Measurements from ENCODE around the gene RSPRY1.

Gene RSPRY1

GRCh38 chr16:57258226-57258909, 72.2 kb downstream of the RSPRY1 start:
- peaks cover 1 to 28% (median 25%) of the 10 kb centered on the region in 5 donors for H3K36me3 ChIP-seq (ENCODE audit: control insufficient read depth in 5 of 5, insufficient read depth in 5 of 5, low read length in 5 of 5)
- H3K9ac ChIP-seq (ENCODE audit: low read length in 5 of 5), result no peak overlapping the region
- peaks cover 0 to 10% (median 4%) of the 10 kb centered on the region in 5 donors for H3K4me1 ChIP-seq (ENCODE audit: control insufficient read depth in 5 of 5, insufficient read depth in 5 of 5, low read length in 5 of 5)
- no peaks in the 10 kb centered on the region for H3K27me3 ChIP-seq (ENCODE audit: control insufficient read depth in 5 of 5, insufficient read depth in 4 of 5, low read length in 5 of 5)
- H3K4me3 ChIP-seq (ENCODE audit: low read depth in 1 of 5, low read length in 5 of 5), result no peak overlapping the region
- no peak overlapping the region for H3K27ac ChIP-seq (ENCODE audit: low read depth, low read length)
- H3K9me3 ChIP-seq (ENCODE audit: control insufficient read depth in 5 of 5, low read length in 5 of 5), result no peaks in the 10 kb centered on the region

- Histone ChIP-seq H3K9me3 (ENCODE audit: control insufficient read depth in 5 of 5, low read length in 5 of 5) (no peaks in the 10 kb centered on the region), H3K4me3 (ENCODE audit: low read depth in 1 of 5, low read length in 5 of 5) (no peak overlapping the region), H3K4me1 (ENCODE audit: control insufficient read depth in 5 of 5, insufficient read depth in 5 of 5, low read length in 5 of 5) (peaks cover 0 to 10% (median 4%) of the 10 kb centered on the region in 5 donors), H3K27me3 (ENCODE audit: control insufficient read depth in 5 of 5, insufficient read depth in 4 of 5, low read length in 5 of 5) (no peaks in the 10 kb centered on the region), H3K36me3 (ENCODE audit: control insufficient read depth in 5 of 5, insufficient read depth in 5 of 5, low read length in 5 of 5) (peaks cover 0 to 22% (median 19%) of the 10 kb centered on the region in 5 donors), H3K9ac (ENCODE audit: low read length in 5 of 5) (no peak overlapping the region), H3K27ac (ENCODE audit: low read depth, low read length) (no peak overlapping the region)
These were observed 72.9 kb downstream of the RSPRY1 start for GRCh38 chr16:57258910-57259475.

GRCh38 chr16:57260294-57260929, 74.3 kb downstream of the RSPRY1 start:
- Histone ChIP-seq H3K4me1 (ENCODE audit: control insufficient read depth in 5 of 5, insufficient read depth in 5 of 5, low read length in 5 of 5) (peaks cover 0 to 10% (median 4%) of the 10 kb centered on the region in 5 donors), H3K4me3 (ENCODE audit: low read depth in 1 of 5, low read length in 5 of 5) (no peak overlapping the region), H3K27ac (ENCODE audit: low read depth, low read length) (peak overlapping the region; percentile 11), H3K27me3 (ENCODE audit: control insufficient read depth in 5 of 5, insufficient read depth in 4 of 5, low read length in 5 of 5) (no peaks in the 10 kb centered on the region), H3K9me3 (ENCODE audit: control insufficient read depth in 5 of 5, low read length in 5 of 5) (no peaks in the 10 kb centered on the region), H3K36me3 (ENCODE audit: control insufficient read depth in 5 of 5, insufficient read depth in 5 of 5, low read length in 5 of 5) (peaks cover 0 to 19% (median 13%) of the 10 kb centered on the region in 5 donors), H3K9ac (ENCODE audit: low read length in 5 of 5) (peak overlapping the region in 1 of 5 donors; percentile 33)

- Histone ChIP-seq H3K27me3 (ENCODE audit: control insufficient read depth in 5 of 5, insufficient read depth in 4 of 5, low read length in 5 of 5) (no peaks in the 10 kb centered on the region), H3K4me3 (ENCODE audit: low read depth in 1 of 5, low read length in 5 of 5) (no peak overlapping the region), H3K4me1 (ENCODE audit: control insufficient read depth in 5 of 5, insufficient read depth in 5 of 5, low read length in 5 of 5) (peaks cover 0 to 10% (median 4%) of the 10 kb centered on the region in 5 donors), H3K27ac (ENCODE audit: low read depth, low read length) (no peak overlapping the region), H3K9ac (ENCODE audit: low read length in 5 of 5) (no peak overlapping the region), H3K9me3 (ENCODE audit: control insufficient read depth in 5 of 5, low read length in 5 of 5) (no peaks in the 10 kb centered on the region), H3K36me3 (ENCODE audit: control insufficient read depth in 5 of 5, insufficient read depth in 5 of 5, low read length in 5 of 5) (peaks cover 0 to 5% (median 0%) of the 10 kb centered on the region in 5 donors)
These were observed 75.7 kb downstream of the RSPRY1 start for GRCh38 chr16:57261806-57262205.

- Histone ChIP-seq H3K27me3 (ENCODE audit: control insufficient read depth in 5 of 5, insufficient read depth in 4 of 5, low read length in 5 of 5) (no peaks in the 10 kb centered on the region), H3K27ac (ENCODE audit: low read depth, low read length) (no peak overlapping the region), H3K9me3 (ENCODE audit: control insufficient read depth in 5 of 5, low read length in 5 of 5) (no peaks in the 10 kb centered on the region), H3K36me3 (ENCODE audit: control insufficient read depth in 5 of 5, insufficient read depth in 5 of 5, low read length in 5 of 5) (no peaks in the 10 kb centered on the region), H3K4me3 (ENCODE audit: low read depth in 1 of 5, low read length in 5 of 5) (no peak overlapping the region), H3K4me1 (ENCODE audit: control insufficient read depth in 5 of 5, insufficient read depth in 5 of 5, low read length in 5 of 5) (peaks cover 0 to 10% (median 4%) of the 10 kb centered on the region in 5 donors), H3K9ac (ENCODE audit: low read length in 5 of 5) (no peak overlapping the region)
These were observed 76.9 kb downstream of the RSPRY1 start for GRCh38 chr16:57262841-57263540.

GRCh38 chr16:57263541-57264351, 77.6 kb downstream of the RSPRY1 start:
- Histone ChIP-seq H3K4me1 (ENCODE audit: control insufficient read depth in 5 of 5, insufficient read depth in 5 of 5, low read length in 5 of 5) (peaks cover 0 to 10% (median 4%) of the 10 kb centered on the region in 5 donors), H3K9ac (ENCODE audit: low read length in 5 of 5) (no peak overlapping the region)

GRCh38 chr16:57264381-57264780, 78.3 kb downstream of the RSPRY1 start:
- no peaks in the 10 kb centered on the region for H3K36me3 ChIP-seq (ENCODE audit: control insufficient read depth in 5 of 5, insufficient read depth in 5 of 5, low read length in 5 of 5)
- H3K4me3 ChIP-seq (ENCODE audit: low read depth in 1 of 5, low read length in 5 of 5), result no peak overlapping the region
- no peak overlapping the region for H3K9ac ChIP-seq (ENCODE audit: low read length in 5 of 5)
- H3K9me3 ChIP-seq (ENCODE audit: control insufficient read depth in 5 of 5, low read length in 5 of 5), result no peaks in the 10 kb centered on the region
- H3K27ac ChIP-seq (ENCODE audit: low read depth, low read length), result no peak overlapping the region
- no peaks in the 10 kb centered on the region for H3K27me3 ChIP-seq (ENCODE audit: control insufficient read depth in 5 of 5, insufficient read depth in 4 of 5, low read length in 5 of 5)
- H3K4me1 ChIP-seq (ENCODE audit: control insufficient read depth in 5 of 5, insufficient read depth in 5 of 5, low read length in 5 of 5), result peaks cover 0 to 10% (median 4%) of the 10 kb centered on the region in 5 donors

More at GRCh38 chr16:57263541-57264351, 77.6 kb downstream of the RSPRY1 start:
- H3K27me3 ChIP-seq (ENCODE audit: control insufficient read depth in 5 of 5, insufficient read depth in 4 of 5, low read length in 5 of 5), result no peaks in the 10 kb centered on the region
- no peaks in the 10 kb centered on the region for H3K9me3 ChIP-seq (ENCODE audit: control insufficient read depth in 5 of 5, low read length in 5 of 5)
- H3K36me3 ChIP-seq (ENCODE audit: control insufficient read depth in 5 of 5, insufficient read depth in 5 of 5, low read length in 5 of 5), result no peaks in the 10 kb centered on the region
- no peak overlapping the region for H3K27ac ChIP-seq (ENCODE audit: low read depth, low read length)
- no peak overlapping the region for H3K4me3 ChIP-seq (ENCODE audit: low read depth in 1 of 5, low read length in 5 of 5)

- Histone ChIP-seq H3K4me1 (ENCODE audit: control insufficient read depth in 5 of 5, insufficient read depth in 5 of 5, low read length in 5 of 5) (peaks cover 0 to 8% (median 3%) of the 10 kb centered on the region in 5 donors), H3K9ac (ENCODE audit: low read length in 5 of 5) (no peak overlapping the region), H3K27ac (ENCODE audit: low read depth, low read length) (no peak overlapping the region)
These were observed 78.8 kb downstream of the RSPRY1 start for GRCh38 chr16:57264950-57265371.

GRCh38 chr16:57265850-57266530, 79.9 kb downstream of the RSPRY1 start:
- Histone ChIP-seq H3K9ac (ENCODE audit: low read length in 5 of 5) (no peak overlapping the region), H3K27ac (ENCODE audit: low read depth, low read length) (no peak overlapping the region), H3K36me3 (ENCODE audit: control insufficient read depth in 5 of 5, insufficient read depth in 5 of 5, low read length in 5 of 5) (no peaks in the 10 kb centered on the region), H3K27me3 (ENCODE audit: control insufficient read depth in 5 of 5, insufficient read depth in 4 of 5, low read length in 5 of 5) (no peaks in the 10 kb centered on the region), H3K9me3 (ENCODE audit: control insufficient read depth in 5 of 5, low read length in 5 of 5) (no peaks in the 10 kb centered on the region), H3K4me1 (ENCODE audit: control insufficient read depth in 5 of 5, insufficient read depth in 5 of 5, low read length in 5 of 5) (peaks cover 0 to 4% (median 0%) of the 10 kb centered on the region in 5 donors), H3K4me3 (ENCODE audit: low read depth in 1 of 5, low read length in 5 of 5) (no peak overlapping the region)

More at GRCh38 chr16:57264950-57265371, 78.8 kb downstream of the RSPRY1 start:
- no peaks in the 10 kb centered on the region for H3K9me3 ChIP-seq (ENCODE audit: control insufficient read depth in 5 of 5, low read length in 5 of 5)
- no peak overlapping the region for H3K4me3 ChIP-seq (ENCODE audit: low read depth in 1 of 5, low read length in 5 of 5)
- no peaks in the 10 kb centered on the region for H3K27me3 ChIP-seq (ENCODE audit: control insufficient read depth in 5 of 5, insufficient read depth in 4 of 5, low read length in 5 of 5)
- H3K36me3 ChIP-seq (ENCODE audit: control insufficient read depth in 5 of 5, insufficient read depth in 5 of 5, low read length in 5 of 5), result no peaks in the 10 kb centered on the region

Data from subcutaneous abdominal adipose tissue (tissue), 5 donors.